ENCODE measurements around the gene MAGEB6.
"Not testable (repeated sequence)": the region's sequence is repeated elsewhere in the genome, so short reads cannot be mapped to it uniquely, and the experiment has no call there.

Gene MAGEB6

GRCh38 chrX:26192204-26192603, at the start of gene MAGEB6:
MAGEB6 (plus strand) TSS chrX:26192440; CDS start chrX:26193847, 1,407 bp downstream.
- no peak for DNase-seq (ENCODE audit: extremely low read depth in 1 of 2, low read depth in 1 of 2)

GRCh38 chrX:26146024-26146423, 46.2 kb upstream of the MAGEB6 start:
- no peak for DNase-seq (ENCODE audit: extremely low read depth in 1 of 2, low read depth in 1 of 2)

- no peak for DNase-seq (ENCODE audit: extremely low read depth in 1 of 2, low read depth in 1 of 2)
These were observed 31.9 kb upstream of the MAGEB6 start, which contains the start of gene MAGEB6B for GRCh38 chrX:26160301-26160700. MAGEB6B (plus strand) TSS chrX:26160601; CDS start chrX:26160601, 0 bp downstream.

- DNase-seq (ENCODE audit: extremely low read depth in 1 of 2, low read depth in 1 of 2), result no peak
These were observed 11.3 kb downstream of the MAGEB6 start for GRCh38 chrX:26203561-26203960.

GRCh38 chrX:26204717-26205116, 12.5 kb downstream of the MAGEB6 start:
- DNase-seq (ENCODE audit: extremely low read depth in 1 of 2, low read depth in 1 of 2), result not testable (repeated sequence)

GRCh38 chrX:26208012-26208411, 15.8 kb downstream of the MAGEB6 start:
- DNase-seq (ENCODE audit: extremely low read depth in 1 of 2, low read depth in 1 of 2), result no peak

- no peak for DNase-seq (ENCODE audit: extremely low read depth in 1 of 2, low read depth in 1 of 2)
These were observed 23.6 kb downstream of the MAGEB6 start, which contains the start of gene MAGEB5 for GRCh38 chrX:26215869-26216268. MAGEB5 (plus strand) TSS chrX:26216169; CDS start chrX:26217302, 1,133 bp downstream.

- DNase-seq (ENCODE audit: extremely low read depth in 1 of 2, low read depth in 1 of 2), result no peak
These were observed 27.1 kb downstream of the MAGEB6 start for GRCh38 chrX:26219351-26219750.

- DNase-seq (ENCODE audit: extremely low read depth in 1 of 2, low read depth in 1 of 2), result no peak
These were observed 41.9 kb downstream of the MAGEB6 start for GRCh38 chrX:26234177-26234576.

All from stimulated activated CD8-positive, alpha-beta memory T cell treated with anti-CD3 and anti-CD28 coated beads, Interleukin-7, amount 100 ng/mL, for 48 hours (primary cell).